A549 treated with ZK216348 at 1 μM for 4 hours (cell line): ENCODE measurements around the gene NPB. TPM values are rescaled to one million over a fixed set of nuclear protein-coding genes. Genes with fewer than 3 reads are reported as not detected.

ENCODE experiments used
- total RNA-seq: library from RNA; stranded (reverse); fragments of 200-300 nt; extraction: Qiagen RNA extraction; gene quantifications from 5 replicates; pipeline ENCODE4 v1.2.3, GENCODE V29; 2022; ENCODE audit warnings: low read depth

NPB gene
- 0.44 to 0.65 TPM (median 0.58 TPM) in 4 of 5 replicates, not detected in the other for total RNA-seq

DNA sequence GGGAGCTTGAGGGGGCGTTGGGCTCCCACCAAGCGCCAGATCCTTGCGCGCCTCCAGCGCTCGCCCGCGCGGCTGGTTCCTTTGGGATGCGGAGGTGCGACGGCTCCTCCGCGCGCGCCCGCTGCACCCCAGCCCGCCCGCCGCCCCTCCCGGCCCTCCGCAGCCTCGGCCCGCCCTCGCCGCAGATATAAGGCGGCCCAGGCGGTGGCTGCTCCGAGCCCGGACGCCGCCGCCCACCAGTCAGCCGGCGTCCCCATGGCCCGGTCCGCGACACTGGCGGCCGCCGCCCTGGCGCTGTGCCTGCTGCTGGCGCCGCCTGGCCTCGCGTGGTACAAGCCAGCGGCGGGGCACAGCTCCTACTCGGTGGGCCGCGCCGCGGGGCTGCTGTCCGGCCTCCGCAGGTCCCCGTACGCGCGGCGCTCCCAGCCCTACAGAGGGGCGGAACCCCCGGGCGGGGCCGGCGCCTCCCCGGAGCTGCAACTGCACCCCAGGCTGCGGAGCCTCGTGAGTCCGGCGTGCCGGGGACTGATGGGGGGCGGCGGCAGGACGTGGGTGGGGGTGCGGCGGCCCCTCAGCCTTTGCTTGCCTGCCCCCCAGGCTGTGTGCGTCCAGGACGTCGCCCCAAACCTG, at the start of gene NPB:
NPB (plus strand) TSS at position 216 of the 630 bp plus-strand sequence; CDS start at position 256, 40 bp downstream.

DNA sequence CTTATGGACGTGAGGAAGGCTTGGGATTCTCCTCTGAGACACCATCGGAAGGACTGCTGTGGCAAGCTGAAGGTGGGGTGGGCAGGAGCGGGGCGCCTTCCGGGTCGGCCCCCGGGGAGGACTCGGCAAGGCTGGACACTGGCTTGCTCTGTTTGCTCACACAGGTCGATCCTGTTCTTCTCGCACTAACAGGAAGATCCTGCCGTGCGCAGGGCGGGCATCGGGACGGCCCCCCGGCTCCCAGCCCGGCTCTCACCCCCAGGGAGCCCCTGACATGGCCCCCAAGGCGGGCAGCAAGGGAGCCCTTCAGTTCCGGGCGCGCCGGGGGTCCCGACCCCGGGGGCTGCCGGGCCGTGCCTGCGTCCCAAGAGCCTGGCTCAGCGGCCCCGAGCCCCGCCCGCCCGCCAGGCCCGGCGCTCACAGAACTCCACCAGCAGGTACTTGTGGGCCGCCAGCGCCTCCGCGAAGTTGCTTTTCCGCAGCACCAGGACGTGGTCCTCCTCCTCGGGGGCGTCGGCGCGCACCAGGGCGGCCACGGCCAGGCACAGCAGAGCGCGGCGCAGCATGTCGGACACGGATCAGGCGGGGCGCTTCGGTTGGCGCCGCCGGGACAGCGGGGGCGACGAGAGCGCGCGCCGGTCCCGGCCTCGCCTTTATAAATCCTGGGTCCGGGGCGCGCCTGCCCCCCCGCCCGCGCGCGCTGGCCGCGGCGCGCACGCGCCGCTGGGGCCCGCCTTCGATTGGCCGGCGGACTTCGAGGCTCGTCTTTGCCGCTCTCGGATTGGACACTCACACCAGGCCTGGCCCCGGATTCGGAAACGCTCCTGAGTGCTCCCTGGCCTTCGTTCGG, 41.9 kb upstream of the NPB start, which contains the start of gene P4HB:
P4HB (minus strand) TSS at position 630 of the 850 bp plus-strand sequence; CDS start at position 566, 64 bp downstream.

DNA sequence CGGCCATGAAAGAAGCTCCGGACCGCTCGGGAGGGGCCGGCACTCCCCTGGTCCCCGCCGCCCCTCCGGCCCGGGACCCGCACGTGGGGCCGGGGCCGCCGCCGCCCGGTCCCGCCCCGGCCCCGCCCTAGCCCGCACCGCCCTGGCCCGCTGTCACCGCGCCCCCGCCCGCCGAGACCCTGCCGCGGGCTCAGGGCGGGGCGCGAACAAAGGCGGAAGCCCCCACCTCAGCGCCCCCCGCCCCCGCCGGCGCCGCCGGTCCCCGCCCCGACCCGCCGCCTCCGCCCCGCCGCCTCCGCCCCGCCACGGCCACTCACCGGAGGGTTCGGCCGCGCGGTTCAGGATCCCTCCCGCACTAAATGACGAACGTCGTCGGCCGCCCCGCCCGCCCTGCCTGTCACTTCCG, 31.1 kb upstream of the NPB start, which contains the start of gene ARHGDIA:
ARHGDIA (minus strand) TSS at position 357 of the 406 bp plus-strand sequence. CDS start 1,407 bp downstream, outside the sequence.

DNA sequence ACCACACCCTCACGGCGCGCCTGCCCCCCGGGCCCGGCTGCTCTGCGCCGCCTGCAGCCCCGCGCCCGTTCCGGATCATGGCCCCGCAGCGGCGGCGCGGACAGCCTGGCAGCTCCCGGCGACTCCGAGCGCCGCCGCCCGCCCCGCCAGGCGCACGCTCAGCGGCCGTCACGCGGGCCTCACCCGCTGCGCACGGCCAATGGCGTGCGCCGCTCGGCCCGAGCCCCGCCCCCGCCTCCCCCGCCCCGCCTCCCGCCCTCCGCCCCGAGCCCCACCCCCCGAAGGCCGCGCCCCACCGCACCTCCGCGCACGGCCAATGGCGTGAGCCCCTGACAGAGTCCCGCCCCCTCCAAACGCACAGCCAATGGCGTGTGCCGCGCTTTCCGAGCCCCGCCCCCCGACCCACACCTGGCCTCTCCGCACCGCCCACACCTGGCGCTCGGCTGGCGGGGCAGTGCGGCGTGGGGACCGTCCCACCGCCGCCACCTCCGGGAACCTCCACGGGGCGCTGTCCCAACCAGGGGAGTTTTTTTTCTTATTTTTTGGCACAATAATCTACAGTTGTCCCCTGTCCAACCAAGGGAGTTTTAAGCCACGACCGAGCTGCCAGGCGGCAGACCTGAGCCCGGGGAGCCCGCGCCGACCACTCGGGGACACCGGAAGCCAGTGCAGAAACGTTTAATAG, 9.4 kb downstream of the NPB start, which contains the start of gene PCYT2:
PCYT2 (minus strand) TSS at position 123 of the 685 bp plus-strand sequence; CDS start at position 79, 44 bp downstream.

DNA sequence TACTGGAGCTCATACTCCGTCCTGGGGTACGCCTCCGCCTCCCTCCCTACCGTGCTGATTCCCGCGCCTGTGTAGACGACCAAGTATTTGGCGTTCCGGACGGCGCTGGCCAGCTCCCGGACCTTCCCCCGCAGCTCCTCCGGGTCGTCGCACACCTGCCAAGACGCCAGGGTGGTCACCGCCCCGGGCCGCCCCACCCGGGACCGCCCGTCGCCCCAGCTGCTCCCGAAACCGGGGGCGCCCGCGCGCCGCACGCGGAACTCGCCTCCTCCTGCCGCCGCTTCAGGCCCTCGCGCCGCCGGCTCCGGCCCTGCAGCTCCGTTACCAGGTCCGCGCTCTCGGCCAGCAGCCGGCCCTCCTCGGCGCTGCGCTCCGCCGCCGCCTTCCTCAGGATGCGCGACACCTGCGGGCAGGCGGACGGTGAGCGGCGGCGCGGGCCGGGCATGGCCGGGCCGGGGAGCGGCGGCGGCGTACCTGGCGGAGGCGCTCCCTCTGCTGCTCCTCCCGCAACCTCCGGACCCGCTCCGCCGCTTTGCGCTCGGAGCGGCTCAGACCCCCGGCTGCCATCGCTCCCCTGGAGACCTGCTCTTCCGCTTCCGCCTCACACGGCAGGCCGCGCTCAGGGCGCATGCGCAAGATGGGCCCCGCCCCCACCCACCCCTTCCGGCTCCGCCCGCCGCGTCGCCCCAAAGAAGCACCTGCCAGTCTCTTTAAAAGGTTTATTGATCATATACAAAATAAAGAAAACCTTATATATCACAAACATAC, 15.7 kb downstream of the NPB start, which contains the start of gene SIRT7:
SIRT7 (minus strand) TSS at position 612 of the 768 bp plus-strand sequence; CDS start at position 567, 45 bp downstream.

DNA sequence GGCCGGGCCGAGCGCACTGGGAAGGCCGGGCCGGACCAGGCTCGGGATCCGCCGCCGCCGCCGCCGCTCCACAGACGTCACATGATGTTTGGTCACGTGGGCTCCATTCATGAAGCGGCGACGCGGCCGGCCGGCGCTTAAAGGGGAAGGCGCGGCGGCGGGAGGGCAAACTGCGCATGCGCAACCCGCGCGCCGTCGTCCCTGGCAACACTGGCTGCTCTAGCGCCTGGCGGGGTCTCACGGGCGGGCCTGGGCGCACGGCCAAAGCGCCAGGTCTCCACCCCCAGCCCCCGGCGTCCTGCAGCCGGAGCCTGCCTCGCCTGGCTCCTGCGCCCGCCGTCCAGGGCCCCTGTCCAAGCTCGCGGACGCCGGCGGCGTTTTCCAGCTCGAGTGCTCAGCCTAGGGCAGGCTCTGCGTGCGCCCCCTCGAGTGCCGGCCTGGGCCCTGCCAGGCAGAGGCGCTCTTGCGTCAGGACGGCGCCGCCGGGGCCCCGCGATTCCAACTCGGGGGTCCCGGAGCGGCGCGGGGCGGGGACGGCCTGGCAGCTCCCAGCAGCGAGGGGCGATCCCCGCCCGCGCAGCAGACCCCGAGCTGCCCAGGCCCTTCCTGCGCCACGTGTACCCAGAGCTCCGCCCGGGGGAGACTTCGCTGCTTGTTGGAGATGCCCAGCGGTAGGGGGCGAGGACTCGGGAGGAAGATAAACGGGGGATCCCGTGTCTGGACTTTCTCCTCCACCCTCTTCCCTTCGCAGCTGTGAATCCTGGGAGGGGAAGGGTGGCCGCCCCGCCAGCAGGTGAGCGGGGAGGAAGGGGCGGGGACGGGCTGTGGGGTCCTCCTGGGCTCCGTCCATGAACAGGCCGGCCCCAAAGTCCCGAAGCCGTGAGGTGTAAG, 25.9 kb downstream of the NPB start, which contains the start of gene MAFG:
MAFG (minus strand) TSS at position 83 of the 891 bp plus-strand sequence. CDS start 4,550 bp downstream, outside the sequence.

GRCh38 chr17:81947189-81947588, 45.2 kb downstream of the NPB start, which contains the start of gene MYADML2:
MYADML2 (minus strand) TSS chr17:81947233; CDS start chr17:81941741, 5,492 bp downstream.

Other genes starting within 250 kb of the NPB start
- gene PDE6G, start 245.7 kb upstream of the NPB start, total RNA-seq, result 1.1 to 3.6 TPM (median 1.8 TPM) in 5 replicates
- 21.5 to 68.1 TPM (median 60.6 TPM) in 5 replicates for gene OXLD1, start 235.6 kb upstream of the NPB start, total RNA-seq
- gene CCDC137, start 235.5 kb upstream of the NPB start, total RNA-seq, result 51.5 to 77.1 TPM (median 63.3 TPM) in 5 replicates
- 42.5 to 51.4 TPM (median 49.4 TPM) in 5 replicates for gene ARL16, start 218.4 kb upstream of the NPB start, total RNA-seq
- 133 to 232 TPM (median 219 TPM) in 5 replicates for gene HGS, start 218.2 kb upstream of the NPB start, total RNA-seq
- gene MRPL12, start 198.9 kb upstream of the NPB start, total RNA-seq, result 187 to 318 TPM (median 295 TPM) in 5 replicates
- gene SLC25A10, start 190.0 kb upstream of the NPB start, total RNA-seq, result 20.2 to 48.4 TPM (median 42.0 TPM) in 5 replicates
- gene GCGR, start 98.1 kb upstream of the NPB start, total RNA-seq, result 0.11 to 0.52 TPM (median 0.31 TPM) in 4 of 5 replicates, not detected in the other
- gene MCRIP1, start 68.9 kb upstream of the NPB start, total RNA-seq, result 70.3 to 110 TPM (median 93.6 TPM) in 5 replicates
- gene PPP1R27, start 67.2 kb upstream of the NPB start, total RNA-seq, result 0.15 TPM in 1 of 5 replicates, not detected in the others
- gene P4HB, start 41.7 kb upstream of the NPB start, total RNA-seq, result 698 to 774 TPM (median 714 TPM) in 5 replicates
- gene ARHGDIA, start 30.9 kb upstream of the NPB start, total RNA-seq, result 606 to 641 TPM (median 628 TPM) in 5 replicates
- gene ALYREF, start 10.7 kb upstream of the NPB start, total RNA-seq, result 164 to 260 TPM (median 251 TPM) in 5 replicates
- gene ANAPC11, start 10.5 kb upstream of the NPB start, total RNA-seq, result 168 to 294 TPM (median 269 TPM) in 5 replicates
- 14.4 to 18.1 TPM (median 16.1 TPM) in 5 replicates for gene PCYT2, start 9.2 kb downstream of the NPB start, total RNA-seq
- gene SIRT7, start 15.9 kb downstream of the NPB start, total RNA-seq, result 26.8 to 48.2 TPM (median 44.3 TPM) in 5 replicates
- gene MAFG, start 25.5 kb downstream of the NPB start, total RNA-seq, result 23.8 to 45.5 TPM (median 38.0 TPM) in 5 replicates
- 45.0 to 90.7 TPM (median 84.5 TPM) in 5 replicates for gene PYCR1, start 35.1 kb downstream of the NPB start, total RNA-seq
- not detected in 5 replicates for gene MYADML2, start 45.0 kb downstream of the NPB start, total RNA-seq
- gene NOTUM, start 58.9 kb downstream of the NPB start, total RNA-seq, result 0.29 to 0.66 TPM (median 0.49 TPM) in 4 of 5 replicates, not detected in the other
- gene ASPSCR1, start 75.4 kb downstream of the NPB start, total RNA-seq, result 16.0 to 28.1 TPM (median 27.1 TPM) in 5 replicates
- 139 to 201 TPM (median 179 TPM) in 5 replicates for gene CENPX, start 120.6 kb downstream of the NPB start, total RNA-seq
- 8.8 to 17.9 TPM (median 15.3 TPM) in 5 replicates for gene LRRC45, start 121.1 kb downstream of the NPB start, total RNA-seq
- 21.9 to 40.8 TPM (median 38.8 TPM) in 5 replicates for gene RAC3, start 129.4 kb downstream of the NPB start, total RNA-seq
- 57.4 to 102 TPM (median 94.1 TPM) in 5 replicates for gene DCXR, start 135.5 kb downstream of the NPB start, total RNA-seq
- 13.5 to 28.2 TPM (median 22.6 TPM) in 5 replicates for gene RFNG, start 149.6 kb downstream of the NPB start, total RNA-seq
- 77.3 to 147 TPM (median 138 TPM) in 5 replicates for gene GPS1, start 149.7 kb downstream of the NPB start, total RNA-seq
- gene DUS1L, start 163.6 kb downstream of the NPB start, total RNA-seq, result 66.4 to 156 TPM (median 150 TPM) in 5 replicates
- gene FASN, start 196.0 kb downstream of the NPB start, total RNA-seq, result 63.0 to 155 TPM (median 144 TPM) in 5 replicates